OCI-LY7 (cell line): ENCODE data around the gene C10orf143.

Experiments
- EZH2phosphoT487 ChIP-seq: fragments of 200-600 bp; sonication (generic); IDR thresholded peaks from 2 replicates; pipeline ENCODE4 v1.6.1; 2018; ENCODE audit warnings: low read depth, borderline replicate concordance, mild to moderate bottlenecking, mixed run types, antibody characterized with exemption, low read length, moderate library complexity, mixed read lengths
- TF ChIP-seq, protein P1 (sequence below): fragments of 200-600 bp; sonication (generic); conservative IDR thresholded peaks from 2 replicates; pipeline ENCODE4 v1.5.1; 2014; ENCODE audit warnings: mild to moderate bottlenecking, antibody characterized with exemption, low read length, moderate library complexity, mixed read lengths

DNA sequence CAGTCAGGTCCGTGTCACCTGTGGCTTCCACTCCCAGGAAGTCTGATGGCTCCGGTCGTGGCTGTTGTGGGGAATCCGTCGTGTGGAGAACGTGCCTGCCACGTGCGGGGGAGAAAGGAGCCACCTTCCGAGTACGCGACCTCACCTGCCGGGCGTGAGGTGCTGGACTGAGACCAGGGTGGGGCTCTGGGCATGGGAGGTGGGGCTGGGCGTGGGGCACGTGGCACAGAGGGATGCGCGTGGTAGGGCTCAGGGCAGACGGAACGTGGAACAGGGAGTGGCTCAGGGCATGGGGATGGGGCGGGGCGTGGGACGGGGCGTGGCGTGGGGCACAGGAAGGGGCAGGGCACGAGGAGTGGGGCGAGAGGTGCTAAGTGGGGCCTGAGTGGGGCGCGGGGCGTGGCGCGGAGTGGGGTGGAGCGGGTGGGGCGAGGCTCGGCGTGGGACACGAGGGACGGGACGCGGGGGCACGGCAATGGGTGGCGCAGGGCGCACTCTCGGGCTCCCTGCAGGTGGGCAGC, 64.8 kb downstream of the C10orf143 start:
- TF ChIP-seq, protein P1, sequence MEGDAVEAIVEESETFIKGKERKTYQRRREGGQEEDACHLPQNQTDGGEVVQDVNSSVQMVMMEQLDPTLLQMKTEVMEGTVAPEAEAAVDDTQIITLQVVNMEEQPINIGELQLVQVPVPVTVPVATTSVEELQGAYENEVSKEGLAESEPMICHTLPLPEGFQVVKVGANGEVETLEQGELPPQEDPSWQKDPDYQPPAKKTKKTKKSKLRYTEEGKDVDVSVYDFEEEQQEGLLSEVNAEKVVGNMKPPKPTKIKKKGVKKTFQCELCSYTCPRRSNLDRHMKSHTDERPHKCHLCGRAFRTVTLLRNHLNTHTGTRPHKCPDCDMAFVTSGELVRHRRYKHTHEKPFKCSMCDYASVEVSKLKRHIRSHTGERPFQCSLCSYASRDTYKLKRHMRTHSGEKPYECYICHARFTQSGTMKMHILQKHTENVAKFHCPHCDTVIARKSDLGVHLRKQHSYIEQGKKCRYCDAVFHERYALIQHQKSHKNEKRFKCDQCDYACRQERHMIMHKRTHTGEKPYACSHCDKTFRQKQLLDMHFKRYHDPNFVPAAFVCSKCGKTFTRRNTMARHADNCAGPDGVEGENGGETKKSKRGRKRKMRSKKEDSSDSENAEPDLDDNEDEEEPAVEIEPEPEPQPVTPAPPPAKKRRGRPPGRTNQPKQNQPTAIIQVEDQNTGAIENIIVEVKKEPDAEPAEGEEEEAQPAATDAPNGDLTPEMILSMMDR = no peak
- no peak for TF ChIP-seq EZH2phosphoT487
